ENCODE data around the gene PLEKHH1.

DNA sequence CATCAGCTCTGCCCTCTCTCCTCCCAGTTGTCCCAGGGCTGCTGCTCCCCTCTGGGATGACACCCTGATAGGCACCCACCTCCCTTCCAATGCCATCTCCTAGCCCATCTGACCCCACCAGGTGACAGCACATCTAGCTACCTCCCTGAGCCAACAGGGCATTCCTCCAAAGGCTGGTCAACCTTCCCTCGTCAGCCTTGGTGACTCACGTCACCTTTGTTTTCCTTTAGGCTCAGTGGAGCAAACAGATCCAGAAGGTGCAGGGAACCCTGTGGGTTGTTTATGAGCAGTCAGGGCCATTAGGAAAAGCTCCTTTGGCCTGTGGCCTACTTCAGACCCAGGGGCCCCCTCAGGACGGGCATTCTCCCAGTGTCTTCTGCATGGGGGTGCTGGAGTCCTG is 34.6 kb downstream of the PLEKHH1 start:
- TF ChIP-seq POLR2A (IDR thresholded peaks at IDR 0.05; ENCODE audit: control extremely low read depth in 1 of 2, low read depth in 2 of 2, low read length in 2 of 2) (no peak), SUZ12 (IDR thresholded peaks at IDR 0.05; ENCODE audit: low read length) (no peak), MAFK (IDR thresholded peaks at IDR 0.05; ENCODE audit: low read depth, low read length) (no peak), EP300 (IDR thresholded peaks at IDR 0.05; ENCODE audit: borderline replicate concordance in 1 of 2, low read depth in 2 of 2, low read length in 2 of 2) (no peak), KDM1A (IDR thresholded peaks at IDR 0.05; ENCODE audit: borderline replicate concordance, low read length) (no peak), RAD21 (IDR thresholded peaks at IDR 0.05 in 1 of 2, conservative IDR thresholded peaks at IDR 0.05 in 1 of 2; ENCODE audit: low read depth in 2 of 2, low read length in 2 of 2) (no peak), GABPA (IDR thresholded peaks at IDR 0.05; ENCODE audit: borderline replicate concordance, insufficient read depth, low read length) (no peak), SIRT6 (IDR thresholded peaks at IDR 0.05; ENCODE audit: low read length) (no peak), JUN (IDR thresholded peaks at IDR 0.05; ENCODE audit: low read depth, low read length) (no peak)
- TF ChIP-seq, protein P1, sequence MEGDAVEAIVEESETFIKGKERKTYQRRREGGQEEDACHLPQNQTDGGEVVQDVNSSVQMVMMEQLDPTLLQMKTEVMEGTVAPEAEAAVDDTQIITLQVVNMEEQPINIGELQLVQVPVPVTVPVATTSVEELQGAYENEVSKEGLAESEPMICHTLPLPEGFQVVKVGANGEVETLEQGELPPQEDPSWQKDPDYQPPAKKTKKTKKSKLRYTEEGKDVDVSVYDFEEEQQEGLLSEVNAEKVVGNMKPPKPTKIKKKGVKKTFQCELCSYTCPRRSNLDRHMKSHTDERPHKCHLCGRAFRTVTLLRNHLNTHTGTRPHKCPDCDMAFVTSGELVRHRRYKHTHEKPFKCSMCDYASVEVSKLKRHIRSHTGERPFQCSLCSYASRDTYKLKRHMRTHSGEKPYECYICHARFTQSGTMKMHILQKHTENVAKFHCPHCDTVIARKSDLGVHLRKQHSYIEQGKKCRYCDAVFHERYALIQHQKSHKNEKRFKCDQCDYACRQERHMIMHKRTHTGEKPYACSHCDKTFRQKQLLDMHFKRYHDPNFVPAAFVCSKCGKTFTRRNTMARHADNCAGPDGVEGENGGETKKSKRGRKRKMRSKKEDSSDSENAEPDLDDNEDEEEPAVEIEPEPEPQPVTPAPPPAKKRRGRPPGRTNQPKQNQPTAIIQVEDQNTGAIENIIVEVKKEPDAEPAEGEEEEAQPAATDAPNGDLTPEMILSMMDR (IDR thresholded peaks at IDR 0.05; ENCODE audit: control extremely low read depth in 1 of 3, insufficient read depth in 1 of 3, low read depth in 1 of 3, low read length in 3 of 3), result no peak
